NCI-H1092 (cell line): Measurements from ENCODE around the gene C19orf25.

Experiments used
- DNase-seq: peaks from one replicate; lab custom pipeline; 2025; lab: John Stamatoyannopoulos, UW

Gene C19orf25

DNA sequence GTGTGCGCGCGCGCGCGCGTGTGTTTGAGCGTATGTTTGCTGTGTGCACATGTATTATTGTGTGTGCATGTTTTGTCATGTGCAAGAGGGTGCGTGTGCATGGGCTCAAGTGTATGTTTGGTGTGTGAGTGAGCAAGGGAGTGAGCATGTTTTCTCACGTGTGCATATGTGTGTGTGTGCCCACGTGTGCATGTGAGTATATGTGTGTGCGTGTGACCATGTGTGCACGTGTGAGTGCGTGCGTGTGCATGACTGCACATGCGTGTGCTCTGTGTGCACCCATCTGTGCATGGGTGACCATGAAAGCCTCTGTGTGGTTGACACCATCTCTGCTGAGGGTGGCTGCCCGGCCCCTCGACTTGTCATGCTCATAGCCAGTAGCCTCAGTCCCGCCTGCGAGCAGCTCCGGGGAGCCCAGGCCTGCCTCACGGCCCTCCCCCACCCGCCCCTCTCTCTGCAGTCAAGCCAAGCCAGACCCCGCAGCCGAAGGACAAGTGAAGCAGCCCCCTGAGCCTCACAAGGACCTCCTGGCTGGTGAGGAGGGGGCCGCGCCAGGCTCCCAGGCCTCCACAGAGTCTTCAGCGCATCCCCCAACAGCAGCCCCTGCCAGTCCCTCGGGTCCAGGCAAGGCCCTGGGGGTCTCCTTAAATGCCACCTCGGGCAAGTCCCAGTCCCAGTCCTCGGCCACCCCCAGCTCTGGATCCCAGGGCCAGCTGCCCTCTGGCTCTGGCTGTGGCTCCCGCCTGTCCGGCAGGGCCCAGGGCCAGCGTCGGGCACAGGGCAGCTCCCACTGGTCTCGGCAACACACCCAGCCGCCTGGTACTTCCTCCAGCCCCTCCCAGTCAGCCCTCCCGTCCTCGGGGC lies 17.9 kb upstream of the C19orf25 start:
- no peak for DNase-seq

GRCh38 chr19:1495799-1496713 lies 17.0 kb upstream of the C19orf25 start:
- no peak for DNase-seq

DNA sequence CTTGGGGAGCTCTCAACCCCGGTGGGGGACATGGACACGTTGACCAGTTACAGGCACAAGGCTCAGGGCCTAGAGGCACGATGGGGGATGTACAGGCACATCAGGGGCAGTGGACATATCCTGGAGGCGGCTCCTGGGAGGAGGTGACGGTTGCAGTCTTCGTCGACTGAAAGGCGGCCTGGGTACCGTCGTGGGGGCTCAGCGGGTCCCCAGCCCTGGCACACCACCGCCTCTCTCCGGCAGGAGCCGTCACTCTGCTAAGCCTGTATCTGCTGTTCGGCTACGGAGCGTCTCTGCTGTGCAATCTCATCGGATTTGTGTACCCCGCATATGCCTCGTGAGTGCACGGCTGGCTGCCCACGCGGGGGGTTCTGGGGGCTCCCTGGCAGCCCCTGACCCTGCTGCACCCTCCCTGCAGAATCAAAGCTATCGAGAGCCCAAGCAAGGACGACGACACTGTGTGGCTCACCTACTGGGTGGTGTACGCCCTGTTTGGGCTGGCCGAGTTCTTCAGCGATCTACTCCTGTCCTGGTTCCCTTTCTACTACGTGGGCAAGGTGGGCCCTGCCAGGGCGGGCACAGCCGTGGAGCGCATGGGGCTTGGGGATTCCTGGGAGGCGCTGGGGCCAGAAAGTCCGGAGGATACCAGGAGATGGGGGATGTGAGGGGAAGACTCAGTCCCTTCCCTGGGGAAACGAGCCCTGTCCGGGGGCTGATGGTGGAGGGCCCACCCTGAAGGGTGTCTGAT lies 16.2 kb upstream of the C19orf25 start:
- no peak for DNase-seq

GRCh38 chr19:1494115-1494815 lies 15.2 kb upstream of the C19orf25 start:
- DNase-seq: no peak

DNA sequence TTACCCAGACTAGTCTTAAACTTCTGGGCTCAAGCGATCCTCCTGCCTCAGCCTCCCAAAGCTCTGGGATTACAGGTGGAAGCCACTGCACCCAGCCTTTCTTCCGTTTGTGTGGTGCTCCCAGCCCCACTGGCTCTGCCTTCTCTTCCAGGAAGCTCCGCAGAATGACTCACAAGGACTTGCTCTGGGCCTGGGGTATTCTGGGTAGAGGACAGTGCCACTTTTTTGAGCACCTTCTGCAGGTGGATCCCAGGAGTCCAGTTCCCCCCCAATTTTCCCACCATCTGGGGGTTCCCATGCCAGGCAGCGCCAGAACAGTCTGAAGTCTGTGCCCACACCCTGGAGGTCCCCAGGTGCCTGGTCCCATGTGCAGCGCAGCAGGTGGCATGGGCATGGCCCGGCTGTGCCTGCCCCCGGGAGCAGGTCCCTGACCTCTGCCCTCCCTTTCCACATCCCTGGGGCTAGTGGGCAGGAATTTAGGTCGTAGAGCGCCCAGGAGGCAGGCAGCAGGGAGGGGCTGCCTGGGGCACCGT lies 13.5 kb upstream of the C19orf25 start:
- no peak for DNase-seq

- no peak for DNase-seq
Measured at GRCh38 chr19:1491849-1492170, 12.8 kb upstream of the C19orf25 start.

DNA sequence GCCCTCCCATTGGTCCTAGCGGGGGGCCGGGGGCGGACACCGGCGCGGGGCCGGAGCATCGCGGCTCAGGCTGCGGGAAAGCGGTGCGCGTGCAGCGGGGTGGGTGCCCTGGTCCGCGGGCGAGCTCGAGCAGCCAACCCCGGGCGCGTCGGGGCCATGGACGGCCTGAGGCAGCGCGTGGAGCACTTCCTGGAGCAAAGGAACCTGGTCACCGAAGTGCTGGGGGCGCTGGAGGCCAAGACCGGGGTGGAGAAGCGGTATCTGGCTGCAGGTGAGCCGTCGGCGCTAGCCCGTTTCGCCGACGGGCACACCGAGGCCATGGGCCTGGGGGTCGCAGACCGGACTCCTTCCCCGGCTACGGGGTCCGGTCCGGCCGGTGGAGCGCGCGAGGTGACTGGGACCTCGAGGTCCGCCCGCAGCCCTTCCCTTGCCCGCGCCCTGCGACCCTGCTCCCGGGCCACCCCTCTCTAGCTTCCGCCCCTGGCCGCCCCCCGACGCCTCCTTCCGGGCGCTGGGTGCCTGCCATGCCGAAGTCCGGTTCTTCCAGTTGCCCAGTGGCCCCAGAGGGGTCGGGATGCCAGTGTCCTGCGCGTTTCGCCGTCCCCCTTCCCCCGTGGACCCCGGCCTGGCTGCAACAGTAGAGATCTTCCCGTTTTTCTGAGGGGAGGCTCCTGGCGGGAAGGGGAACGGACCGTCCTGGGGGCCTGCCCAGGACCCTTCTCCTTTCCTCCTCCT lies 12.3 kb upstream of the C19orf25 start, which contains the start of gene REEP6:
REEP6 (plus strand) TSS at position 68 of the 735 bp plus-strand sequence; CDS start at position 157, 89 bp downstream.
- no peak for DNase-seq

DNA sequence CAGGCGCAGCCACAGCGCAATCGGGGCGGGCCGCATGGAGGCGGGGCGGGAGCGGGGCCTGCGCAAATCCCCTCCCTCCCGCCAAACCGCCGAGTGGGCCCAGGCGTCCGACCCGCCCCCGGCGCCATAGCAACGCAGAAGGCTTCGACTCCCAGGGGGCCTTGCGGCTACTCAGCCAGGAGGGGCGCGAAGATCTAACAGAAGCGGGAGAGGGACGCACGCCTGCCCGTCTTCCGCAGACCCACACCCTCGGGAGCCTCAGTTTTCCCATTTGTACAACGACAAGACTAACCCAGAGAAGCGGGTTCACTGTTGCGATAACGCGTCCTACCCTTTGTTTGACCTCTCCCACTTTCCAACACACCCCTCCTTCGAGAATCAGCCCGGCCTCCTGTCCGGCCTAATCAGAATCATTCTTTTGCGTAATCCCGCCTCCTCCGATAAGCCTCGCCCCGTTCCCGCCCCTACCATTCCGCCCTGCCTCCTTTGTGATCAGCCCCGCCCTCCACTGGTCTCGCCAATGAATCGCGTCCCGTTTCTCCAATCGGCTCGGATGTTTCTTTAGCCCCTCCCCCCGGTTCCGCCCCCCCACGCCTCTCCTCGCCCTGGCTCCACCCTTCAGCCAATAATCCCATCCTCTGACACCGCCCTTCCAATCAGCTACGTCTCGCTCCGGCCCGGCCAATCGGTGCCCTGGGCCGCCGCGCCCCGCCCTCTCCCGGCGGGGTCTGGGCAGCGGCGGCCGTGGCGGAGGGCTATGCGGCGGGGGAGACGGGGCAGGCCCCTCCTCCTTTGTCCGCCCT lies 11.5 kb upstream of the C19orf25 start, which contains the start of gene PCSK4:
PCSK4 (minus strand) TSS at position 40 of the 803 bp plus-strand sequence; CDS start at position 36, 4 bp downstream.
- peak; percentile 97 for DNase-seq

DNA sequence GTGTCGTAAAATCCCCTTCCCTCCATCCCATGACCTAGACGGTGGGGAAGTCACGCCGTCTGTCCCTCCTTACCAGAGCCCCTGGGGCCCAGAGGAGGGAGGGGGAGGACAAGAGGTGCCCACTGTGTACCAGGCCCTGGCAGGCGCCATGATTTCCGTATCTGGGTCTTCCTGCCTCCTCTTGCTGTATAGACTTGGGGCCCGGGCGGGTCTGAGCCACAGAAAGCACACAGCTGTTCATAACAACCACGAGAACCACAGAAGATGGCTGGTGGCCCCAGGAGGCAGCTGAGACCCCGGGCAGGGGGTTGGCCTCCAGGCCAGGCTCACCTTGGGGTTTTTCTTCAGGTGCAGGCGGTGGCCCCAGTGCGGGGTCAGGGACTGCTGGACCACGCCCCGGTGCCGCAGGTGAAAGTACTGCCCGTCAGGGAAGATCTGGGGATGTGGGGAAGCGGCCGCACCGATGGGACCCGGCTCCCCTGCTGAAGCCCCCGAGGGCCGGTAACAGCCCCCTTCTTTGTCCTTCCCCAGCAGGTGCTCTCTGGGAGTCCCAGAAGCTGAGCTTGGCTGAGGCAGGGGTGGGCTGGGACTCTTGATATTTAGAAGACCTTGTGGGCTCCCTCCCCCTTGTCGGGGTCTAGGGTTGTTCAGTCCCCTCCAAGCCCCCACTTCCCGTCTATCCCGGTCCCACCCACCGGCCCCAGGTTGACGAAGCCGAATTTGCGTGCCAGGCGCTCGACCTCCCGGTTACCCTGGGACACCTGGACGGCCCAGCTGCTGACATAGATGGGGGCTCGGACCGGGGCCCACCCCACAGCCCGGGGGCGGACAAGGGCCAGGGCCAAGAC lies 10.7 kb upstream of the C19orf25 start:
- DNase-seq: no peak

DNA sequence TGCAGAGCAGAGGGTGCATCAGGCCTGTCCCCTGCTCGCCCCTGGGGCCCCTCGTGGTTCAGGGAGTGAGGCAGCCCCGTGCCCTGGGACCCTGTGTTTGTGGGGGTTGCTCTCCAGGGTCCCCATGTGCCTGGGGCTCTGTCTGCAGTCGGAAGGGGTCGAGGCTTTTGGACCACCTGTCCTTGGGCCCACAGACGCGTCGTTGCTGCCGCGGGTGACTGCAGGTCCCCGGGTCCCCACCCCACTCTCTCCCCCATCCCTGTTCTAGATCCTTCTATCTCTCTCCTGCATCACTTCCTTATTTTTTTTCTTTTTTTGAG lies 9.2 kb upstream of the C19orf25 start:
- no peak for DNase-seq

DNA sequence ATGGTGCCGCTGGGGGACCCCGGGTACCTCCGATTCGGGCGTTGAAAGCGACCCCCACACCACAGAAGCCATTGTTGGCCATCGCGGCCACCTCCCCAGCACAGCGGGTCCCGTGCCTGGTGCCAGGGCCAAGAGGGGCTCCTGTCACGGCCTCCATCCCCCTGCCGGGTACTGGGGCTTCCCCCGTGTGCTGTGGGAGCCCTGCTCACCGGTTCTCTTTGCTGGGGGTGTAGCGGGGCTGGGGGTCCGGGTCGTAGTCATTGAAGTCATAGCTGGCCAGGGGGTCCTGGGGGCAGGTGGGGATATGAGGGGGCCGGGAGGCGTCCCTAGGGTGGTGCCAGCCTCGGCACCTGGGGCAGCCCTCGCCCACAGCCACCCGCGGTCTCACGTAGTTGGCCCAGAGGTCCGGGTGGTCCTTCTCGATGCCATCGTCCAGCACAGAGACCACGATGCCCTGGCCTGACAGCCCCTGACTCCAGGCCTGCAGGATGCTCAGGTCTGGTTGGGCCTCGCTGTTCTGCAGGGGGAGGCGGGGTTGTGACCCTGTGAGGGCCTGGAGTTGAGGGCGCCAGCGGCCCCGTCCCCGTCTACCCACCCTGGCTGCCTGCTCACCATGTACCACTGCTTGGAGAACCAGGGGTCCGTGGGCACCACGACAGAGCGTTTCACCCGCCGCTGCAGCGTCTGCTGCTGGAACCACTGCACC lies 8.7 kb upstream of the C19orf25 start:
- no peak for DNase-seq

- DNase-seq: no peak
Measured at GRCh38 chr19:1486720-1487575, 7.9 kb upstream of the C19orf25 start.

DNA sequence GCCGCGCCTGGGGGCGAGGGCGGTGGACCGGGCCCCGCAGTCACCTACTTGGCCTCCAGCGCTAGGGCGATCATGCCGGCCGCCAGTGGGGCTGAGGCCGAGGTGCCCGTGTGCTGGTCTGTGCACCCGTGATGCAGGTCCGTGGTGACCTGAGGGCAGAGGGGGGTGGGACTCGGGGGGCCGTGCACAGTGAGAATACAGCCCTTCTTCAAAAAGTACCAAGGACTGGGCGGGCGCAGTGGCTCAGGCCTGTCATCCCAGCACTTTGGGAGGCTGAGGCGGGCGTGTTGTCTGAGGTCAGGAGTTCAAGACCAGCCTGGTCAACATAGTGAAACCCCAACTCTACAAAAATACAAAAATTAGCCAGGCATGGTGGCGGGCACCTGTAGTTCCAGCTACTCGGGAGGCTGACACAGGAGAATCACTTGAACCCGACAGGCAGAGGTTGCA lies 5.0 kb upstream of the C19orf25 start:
- no peak for DNase-seq

DNA sequence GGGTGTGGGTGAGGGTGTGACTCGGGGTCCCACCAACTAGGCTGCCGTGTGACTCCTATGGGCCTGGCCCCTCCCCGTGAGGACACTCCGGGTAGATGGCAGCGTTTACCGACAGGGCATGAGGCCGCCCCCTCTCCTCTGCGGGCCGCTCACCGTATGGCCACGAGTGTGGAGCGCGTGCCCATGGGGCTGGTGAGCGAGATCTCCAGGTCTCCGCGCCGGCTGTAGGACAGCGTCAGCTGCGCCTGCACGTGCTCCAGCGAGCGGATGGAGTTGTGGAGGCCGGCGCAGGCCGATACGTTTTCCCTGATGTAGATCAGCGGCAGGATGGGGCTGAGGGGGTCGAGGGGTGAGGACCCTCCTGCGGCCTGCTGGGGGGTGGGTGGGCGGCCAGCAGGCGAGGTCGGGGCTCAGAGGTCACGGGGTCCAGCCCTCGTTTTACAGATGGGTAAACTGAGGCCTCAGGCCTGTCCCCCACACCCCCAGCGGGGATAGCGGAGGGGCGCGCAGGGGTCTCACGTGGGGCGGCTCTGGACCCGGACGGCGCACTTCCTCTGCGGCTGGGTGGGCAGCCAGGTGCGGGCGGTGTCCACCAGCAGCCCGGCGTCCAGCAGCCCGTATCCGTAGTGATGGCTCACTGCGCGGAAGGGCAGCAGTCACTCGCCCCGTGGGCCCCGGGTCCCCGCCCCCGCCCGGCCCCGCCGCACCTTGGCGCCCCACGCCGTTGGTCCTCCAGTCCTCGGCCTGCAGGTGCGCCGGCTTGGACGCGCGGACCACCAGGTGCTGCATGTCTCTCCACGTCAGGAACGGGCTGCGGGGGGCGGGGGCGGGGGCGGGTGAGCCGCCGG lies 4.3 kb upstream of the C19orf25 start:
- no peak for DNase-seq

GRCh38 chr19:1482361-1483130 lies 3.5 kb upstream of the C19orf25 start:
- DNase-seq: no peak
